ENCODE data around the gene SDK2. TPM values are rescaled to one million over a fixed set of nuclear protein-coding genes. Genes with fewer than 3 reads are reported as not detected.
A peak's percentile ranks its signal among the peaks of the same experiment; 100 is the strongest.

SDK2 gene
- total RNA-seq, 1 donor from 2014 or later, result 0.96 TPM

DNA sequence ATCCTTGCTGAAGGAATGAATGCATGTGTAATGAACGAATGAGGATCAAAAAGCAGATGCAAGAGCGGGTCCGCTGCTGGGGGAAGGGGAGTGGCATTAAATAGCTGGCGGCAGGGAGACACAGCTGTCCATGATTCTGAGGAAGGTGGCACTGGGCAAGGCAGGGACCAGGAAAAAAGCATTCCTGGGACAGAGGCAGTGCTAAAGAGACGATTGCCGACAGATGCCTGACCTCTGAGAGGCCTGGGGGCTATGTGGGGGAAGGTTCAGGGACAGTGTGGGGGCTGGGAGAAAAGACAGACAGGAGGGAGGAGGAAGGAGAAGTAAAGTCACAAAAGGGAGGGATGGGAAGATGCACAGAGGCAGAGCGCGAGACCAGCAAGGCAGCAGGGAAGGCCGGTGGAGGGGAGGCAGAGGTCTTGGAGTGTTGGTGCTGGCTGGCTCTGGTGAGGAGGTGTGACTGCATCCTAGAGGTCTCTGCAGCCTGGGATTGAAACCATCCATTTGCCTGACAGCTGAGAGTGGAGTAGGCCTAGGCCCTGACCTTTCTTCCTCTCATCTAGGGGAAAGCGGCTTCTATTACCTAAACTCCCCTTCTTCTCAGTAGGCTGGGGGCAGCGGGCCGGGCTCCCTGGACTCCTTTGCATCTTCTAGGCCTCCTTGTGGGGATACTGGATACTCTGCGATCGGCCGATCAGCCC is 109.9 kb downstream of the SDK2 start:
- no peak for DNase-seq (ENCODE audit: low spot score)

- DNase-seq (ENCODE audit: low spot score), result peak; percentile 64
These were observed 110.5 kb downstream of the SDK2 start for GRCh38 chr17:73533781-73534180.

GRCh38 chr17:73533127-73533526 is 111.1 kb downstream of the SDK2 start:
- no peak for DNase-seq (ENCODE audit: low spot score)

DNA sequence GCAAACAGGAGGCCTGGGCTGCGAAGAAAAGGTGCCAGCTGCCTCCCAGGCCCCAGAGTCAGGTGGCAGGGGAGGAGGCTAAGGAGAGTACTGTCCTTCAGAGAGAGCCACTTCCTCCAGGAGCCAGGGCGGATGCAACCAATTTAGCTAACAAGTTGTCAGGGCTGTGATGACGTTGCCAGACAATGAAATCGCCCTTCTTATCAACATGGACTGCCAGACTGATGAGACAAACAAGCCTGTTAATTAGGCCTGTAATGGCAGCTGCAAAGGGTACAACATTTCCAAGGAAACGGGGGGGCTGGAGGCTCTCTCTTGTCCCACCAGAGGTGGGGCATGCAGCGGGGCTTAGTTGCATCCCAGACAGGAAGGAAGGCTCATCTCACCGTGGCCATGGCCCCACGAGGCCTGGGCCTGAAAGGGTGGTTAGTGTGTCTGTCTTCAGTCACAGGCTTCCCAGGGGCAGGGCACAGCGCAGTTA is 111.8 kb downstream of the SDK2 start:
- DNase-seq (ENCODE audit: low spot score), result peak; percentile 10

GRCh38 chr17:73531158-73531557 is 113.1 kb downstream of the SDK2 start:
- no peak for DNase-seq (ENCODE audit: low spot score)

- no peak for DNase-seq (ENCODE audit: low spot score)
These were observed 115.6 kb downstream of the SDK2 start for GRCh38 chr17:73528679-73529078.

GRCh38 chr17:73526952-73527351 is 117.3 kb downstream of the SDK2 start:
- no peak for DNase-seq (ENCODE audit: low spot score)

DNA sequence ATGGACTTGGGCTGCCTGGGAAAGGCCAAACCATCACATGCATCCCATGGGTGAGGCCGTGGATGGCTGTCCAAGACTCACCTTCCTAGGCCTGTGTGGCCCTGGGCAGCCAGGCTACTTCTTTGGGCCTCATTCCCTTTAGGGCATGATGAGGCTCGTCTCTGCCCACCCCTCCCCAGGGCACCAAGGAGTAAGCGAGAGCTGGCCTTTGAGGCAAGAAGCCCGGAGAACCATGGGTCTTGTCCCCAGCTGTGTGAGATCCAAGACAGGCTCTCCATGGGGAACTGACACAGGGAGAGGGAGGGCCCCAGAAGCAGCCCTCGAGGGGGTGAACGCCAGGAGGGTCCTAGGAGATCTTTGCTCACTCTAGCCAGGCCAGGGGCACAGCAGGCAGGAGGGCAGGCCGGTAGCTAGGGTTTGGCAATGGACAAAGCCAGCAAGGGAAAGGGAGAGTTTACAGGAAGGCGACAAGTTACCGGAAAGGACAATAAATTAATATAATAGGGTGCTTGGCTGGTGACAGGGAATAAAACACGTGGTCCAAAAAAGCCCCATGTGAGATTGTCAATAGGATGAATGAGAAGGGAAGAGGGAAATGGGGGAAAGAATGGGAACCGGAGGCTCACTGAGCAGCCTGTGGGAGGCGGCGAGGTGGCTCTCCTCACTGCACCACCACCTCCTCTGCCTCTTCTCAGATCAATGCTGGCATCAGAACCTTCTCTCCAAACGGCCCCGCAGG is 119.1 kb downstream of the SDK2 start:
- DNase-seq (ENCODE audit: low spot score), result no peak

- no peak for DNase-seq (ENCODE audit: low spot score)
These were observed 121.5 kb downstream of the SDK2 start for GRCh38 chr17:73522696-73523095.

DNA sequence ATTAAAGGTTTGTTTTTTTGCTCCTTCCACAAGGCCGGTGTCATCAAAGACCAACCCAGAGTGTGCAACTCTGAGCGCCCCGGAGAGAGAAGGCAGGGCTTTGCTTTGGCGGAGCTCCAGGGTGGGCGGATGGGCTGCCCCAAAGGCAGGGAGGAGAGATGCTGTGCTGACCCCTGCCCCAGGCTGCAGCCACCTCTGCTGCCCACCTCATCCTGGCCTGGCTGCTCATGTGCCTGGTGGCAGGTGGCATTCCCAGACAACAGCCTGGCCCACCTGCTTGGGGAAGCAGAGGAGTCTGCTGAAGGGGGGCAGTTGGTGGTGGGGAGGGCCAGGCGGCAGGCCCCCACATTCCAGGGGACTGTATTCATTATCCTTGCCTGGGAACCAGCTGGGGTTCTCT is 122.1 kb downstream of the SDK2 start:
- no peak for DNase-seq (ENCODE audit: low spot score)

- no peak for DNase-seq (ENCODE audit: low spot score)
These were observed 122.9 kb downstream of the SDK2 start for GRCh38 chr17:73521376-73521775.

DNA sequence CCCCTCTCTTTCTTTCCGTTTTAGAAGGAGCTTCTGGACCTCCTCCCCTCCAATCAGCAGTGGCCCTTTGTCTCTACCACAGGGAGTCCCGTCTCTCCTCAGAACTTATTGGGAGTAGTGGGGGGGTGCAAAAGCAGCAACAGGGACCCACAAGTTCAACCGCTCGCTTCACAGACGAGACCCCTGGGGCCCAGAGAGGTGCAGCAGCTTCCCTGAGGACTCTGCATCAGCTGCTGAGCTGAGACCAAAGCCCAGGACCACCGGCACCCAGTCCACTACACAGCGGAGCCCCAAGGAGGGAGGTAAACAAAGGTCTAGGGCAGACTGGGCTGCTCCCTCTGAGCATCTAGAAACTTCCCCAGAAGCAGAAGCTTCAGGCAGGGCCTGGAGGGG is 123.9 kb downstream of the SDK2 start:
- no peak for DNase-seq (ENCODE audit: low spot score)

DNA sequence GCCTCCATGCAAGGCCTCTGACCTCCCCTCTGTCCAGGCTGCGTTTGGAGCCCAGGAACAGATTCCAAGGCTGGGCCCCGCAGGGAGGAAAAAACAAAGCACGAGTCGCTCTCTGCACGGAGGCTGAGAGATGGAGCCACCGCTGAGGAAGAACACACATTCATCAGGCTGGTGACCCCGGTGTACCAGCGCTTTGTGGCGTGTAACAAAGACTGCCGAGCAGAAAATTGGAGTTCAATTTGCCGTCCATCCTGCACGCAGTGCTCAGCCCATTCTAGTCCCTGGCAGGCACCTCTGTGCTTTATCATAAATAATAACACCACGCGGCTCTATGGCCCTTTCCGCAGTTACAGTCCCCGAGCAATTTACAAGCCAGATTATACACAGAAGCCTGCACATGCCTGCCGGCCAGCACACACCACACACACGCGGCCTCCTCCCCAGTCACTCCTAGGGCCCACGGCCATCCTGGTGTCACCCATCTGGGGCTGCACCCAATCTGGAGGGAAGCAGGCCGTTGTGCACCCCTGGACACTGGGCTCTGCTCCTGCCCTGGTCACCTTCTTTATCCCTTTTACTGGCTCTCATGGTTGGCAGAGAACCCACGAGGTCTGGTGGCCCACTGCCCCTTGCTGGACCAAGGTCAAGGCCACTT is 124.4 kb downstream of the SDK2 start:
- no peak for DNase-seq (ENCODE audit: low spot score)

- DNase-seq (ENCODE audit: low spot score), result no peak
These were observed 125.2 kb downstream of the SDK2 start for GRCh38 chr17:73519011-73519410.

- DNase-seq (ENCODE audit: low spot score), result no peak
These were observed 127.8 kb downstream of the SDK2 start for GRCh38 chr17:73516431-73516830.

DNA sequence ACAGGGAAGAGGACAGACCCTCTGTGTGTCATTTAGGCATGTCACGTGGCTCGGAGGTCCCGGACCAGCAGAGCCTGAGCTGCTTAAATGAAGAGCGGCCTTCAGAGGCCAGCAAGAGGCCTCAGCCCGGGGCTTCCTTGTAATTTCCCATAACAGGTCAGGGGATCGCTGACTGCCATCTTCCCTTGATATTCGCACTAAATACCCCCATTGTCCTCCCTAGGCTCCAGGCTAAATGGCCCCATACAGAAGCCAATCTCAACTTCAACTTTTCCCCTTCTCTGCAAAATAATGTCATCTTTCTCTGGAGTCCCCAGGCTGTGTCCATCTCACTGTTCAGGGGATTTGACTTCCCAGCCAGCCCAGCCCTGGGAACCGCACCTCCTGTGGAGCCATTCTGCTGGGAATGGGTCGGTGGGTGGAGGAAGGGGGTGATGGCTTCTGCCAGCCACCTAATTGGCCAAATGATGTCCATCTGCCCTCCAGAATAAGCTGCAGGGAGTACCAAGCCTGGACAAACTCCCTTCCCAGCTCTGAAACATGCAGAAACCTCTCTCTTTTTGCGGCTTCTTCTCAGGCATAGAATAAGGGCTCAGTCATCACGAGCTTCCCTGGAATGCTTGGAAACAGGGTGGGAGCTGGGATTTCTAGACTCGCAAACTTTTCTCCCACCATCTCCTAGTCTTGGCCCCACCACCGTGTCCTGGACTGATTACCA is 129.9 kb downstream of the SDK2 start:
- no peak for DNase-seq (ENCODE audit: low spot score)

- no peak for DNase-seq (ENCODE audit: low spot score)
These were observed 130.8 kb downstream of the SDK2 start for GRCh38 chr17:73513426-73513825.

DNA sequence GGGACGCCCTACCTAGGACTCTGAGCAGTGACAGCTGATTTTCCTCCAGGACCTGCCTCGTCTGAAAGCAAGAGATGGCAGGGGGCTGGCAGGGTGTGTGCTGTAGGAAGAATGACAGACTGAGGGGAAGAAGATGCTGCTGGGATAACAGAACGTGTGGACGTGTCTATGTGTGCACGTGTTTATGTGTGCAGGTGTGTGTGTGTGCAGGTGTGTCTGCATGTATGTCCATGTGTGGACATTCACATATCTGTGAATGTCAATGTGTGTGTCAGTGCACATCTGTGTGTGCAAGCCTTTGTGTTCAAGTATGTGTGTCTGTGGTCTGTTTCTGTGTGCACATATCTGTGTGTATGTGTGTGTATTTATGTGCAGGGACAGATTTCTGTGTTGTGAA is 132.5 kb downstream of the SDK2 start:
- no peak for DNase-seq (ENCODE audit: low spot score)

GRCh38 chr17:73510981-73511718 is 133.1 kb downstream of the SDK2 start:
- no peak for DNase-seq (ENCODE audit: low spot score)

DNA sequence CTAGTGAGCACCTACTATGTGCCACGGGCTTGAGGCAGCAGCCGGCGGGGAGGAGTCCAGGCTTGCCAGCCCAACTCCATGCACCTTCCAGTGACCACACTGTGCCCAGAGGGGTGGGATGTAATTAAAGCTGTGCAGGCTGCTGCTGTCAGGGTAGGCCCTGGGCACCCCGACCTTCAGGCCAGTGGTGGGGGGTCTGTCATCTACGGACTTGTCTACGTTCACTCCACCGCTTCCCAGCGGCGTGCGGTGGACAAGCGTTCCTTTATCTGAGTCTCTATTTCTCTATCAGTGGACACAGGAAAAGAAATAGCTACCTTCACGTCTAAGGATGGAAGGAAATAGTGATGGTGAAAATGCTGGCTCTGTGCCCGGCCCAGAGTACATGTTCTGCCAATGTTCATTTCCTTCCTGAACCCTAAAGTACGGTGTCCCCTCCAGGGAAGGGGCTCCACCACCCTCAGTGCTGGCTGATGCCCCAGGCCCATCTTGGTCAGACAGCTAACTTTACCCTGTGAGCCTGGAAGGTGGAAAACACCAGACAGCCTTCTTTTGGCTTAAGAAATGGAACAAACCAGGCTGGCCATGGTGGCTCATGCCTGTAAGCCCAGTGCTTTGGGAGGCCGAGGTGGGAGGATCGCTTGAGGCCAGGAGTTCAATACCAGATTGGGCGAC is 135.2 kb downstream of the SDK2 start:
- no peak for DNase-seq (ENCODE audit: low spot score)

Data from umbilical cord (tissue), 2 donors.